HG03469 (cell line): ENCODE data around the gene MAGEC1.
"Not testable (repeated sequence)": the region's sequence is repeated elsewhere in the genome, so short reads cannot be mapped to it uniquely, and the experiment has no call there.

Experiments
- ATAC-seq: cut with Tn5 transposase; IDR thresholded peaks from one replicate; pipeline ENCODE4 v1.9.1; 2021; ENCODE audit warnings: mild to moderate bottlenecking, moderate library complexity, moderate number of reproducible peaks; ENCODE audit not compliant: unreplicated experiment

MAGEC1 gene, protein sequence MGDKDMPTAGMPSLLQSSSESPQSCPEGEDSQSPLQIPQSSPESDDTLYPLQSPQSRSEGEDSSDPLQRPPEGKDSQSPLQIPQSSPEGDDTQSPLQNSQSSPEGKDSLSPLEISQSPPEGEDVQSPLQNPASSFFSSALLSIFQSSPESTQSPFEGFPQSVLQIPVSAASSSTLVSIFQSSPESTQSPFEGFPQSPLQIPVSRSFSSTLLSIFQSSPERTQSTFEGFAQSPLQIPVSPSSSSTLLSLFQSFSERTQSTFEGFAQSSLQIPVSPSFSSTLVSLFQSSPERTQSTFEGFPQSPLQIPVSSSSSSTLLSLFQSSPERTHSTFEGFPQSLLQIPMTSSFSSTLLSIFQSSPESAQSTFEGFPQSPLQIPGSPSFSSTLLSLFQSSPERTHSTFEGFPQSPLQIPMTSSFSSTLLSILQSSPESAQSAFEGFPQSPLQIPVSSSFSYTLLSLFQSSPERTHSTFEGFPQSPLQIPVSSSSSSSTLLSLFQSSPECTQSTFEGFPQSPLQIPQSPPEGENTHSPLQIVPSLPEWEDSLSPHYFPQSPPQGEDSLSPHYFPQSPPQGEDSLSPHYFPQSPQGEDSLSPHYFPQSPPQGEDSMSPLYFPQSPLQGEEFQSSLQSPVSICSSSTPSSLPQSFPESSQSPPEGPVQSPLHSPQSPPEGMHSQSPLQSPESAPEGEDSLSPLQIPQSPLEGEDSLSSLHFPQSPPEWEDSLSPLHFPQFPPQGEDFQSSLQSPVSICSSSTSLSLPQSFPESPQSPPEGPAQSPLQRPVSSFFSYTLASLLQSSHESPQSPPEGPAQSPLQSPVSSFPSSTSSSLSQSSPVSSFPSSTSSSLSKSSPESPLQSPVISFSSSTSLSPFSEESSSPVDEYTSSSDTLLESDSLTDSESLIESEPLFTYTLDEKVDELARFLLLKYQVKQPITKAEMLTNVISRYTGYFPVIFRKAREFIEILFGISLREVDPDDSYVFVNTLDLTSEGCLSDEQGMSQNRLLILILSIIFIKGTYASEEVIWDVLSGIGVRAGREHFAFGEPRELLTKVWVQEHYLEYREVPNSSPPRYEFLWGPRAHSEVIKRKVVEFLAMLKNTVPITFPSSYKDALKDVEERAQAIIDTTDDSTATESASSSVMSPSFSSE

DNA sequence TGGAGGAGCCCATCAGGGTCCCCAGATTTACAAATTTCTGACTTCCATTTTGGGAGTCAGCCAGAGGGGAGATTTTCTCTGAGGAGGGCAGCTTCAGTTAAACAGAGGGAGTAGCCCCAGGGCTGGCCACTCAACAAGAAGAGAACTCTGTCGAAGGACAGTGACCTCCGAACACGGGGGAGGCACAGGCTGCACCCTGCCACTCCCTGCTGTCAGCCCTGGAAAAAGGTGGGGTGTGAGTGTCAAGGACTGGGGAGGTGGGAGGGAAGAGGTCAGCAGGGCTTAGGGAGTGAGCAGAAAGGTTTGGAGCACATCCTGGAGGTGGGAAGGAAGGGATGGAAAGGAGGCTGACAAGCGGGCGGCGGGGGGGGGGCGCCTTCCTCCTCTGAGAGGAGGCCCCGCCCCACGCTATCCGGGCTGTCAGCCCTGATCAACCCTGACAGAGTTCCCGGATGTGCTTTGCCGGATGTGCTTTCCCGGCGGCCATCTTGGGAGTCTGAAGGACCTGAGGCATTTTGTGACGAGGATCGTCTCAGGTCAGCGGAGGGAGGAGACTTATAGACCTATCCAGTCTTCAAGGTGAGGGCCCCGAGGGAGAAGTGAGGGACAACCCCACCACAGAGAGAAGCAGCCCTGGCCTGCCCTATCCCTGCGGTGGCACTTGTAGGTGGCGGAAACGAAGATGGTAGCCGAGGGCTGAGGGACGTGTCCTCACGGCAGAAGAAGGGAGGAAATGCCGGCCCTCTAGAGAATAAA is at the start of gene MAGEC1:
Gene MAGEC1 (plus strand): TSS at position 495 of the 756 bp plus-strand sequence. CDS start 1,179 bp downstream, outside the sequence.
- ATAC-seq, result no peak

DNA sequence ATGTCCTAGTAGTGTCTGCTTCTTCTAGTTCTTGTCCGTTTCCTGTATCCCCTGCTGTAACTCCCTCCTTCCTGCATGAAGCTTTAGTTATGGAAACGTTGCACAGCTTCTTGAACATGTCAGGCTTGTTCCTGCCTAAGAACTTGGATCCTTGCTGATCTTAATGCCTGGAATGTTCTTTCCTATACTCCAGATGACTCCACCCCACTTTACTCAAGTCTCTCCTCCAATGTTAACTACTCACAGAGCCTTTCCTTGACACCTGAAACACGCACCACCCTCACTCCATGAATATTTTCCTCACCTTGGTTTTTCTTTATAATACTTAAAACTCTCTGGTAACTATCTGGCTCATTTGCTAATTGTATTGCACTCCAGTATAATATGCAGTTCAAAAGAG is 46.2 kb upstream of the MAGEC1 start:
- ATAC-seq, result no peak

DNA sequence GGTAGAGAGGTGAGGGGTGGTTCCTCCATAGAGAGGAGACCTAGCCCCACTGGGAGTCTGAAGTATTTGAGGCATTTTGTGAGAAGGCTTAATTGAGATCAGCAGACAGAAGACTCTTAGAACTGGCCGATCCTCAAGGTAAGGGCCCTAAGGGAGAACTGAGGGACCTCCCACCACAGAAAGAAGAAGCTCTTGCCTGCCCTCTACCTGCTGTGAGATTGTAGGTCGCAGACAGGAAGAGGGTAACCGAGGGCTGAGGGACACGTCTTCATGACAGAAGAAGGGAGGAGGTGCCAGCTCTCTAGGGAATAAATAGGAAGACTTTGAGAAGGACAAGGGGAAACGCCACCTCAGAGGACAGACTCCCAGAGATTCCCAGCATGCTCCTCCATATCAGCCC is 24.1 kb upstream of the MAGEC1 start:
- ATAC-seq, result no peak

DNA sequence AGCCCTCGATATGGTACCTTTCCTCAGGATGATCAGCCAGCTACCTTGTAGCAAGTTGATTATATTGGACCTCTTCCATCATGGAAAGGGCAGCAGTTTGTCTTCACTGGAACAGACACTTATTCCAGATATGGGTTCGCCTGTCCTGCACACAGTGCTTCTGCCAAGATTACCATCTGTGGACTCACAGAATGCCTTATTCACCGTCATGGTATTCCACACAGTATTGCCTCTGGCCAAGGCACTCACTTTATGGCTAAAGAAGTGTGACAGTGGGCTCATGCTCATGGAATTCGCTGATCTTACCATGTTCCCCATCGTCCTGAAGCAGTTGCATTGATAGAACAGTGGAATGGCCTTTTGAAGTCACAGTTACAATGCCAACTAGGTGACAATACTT is 14.9 kb upstream of the MAGEC1 start:
- ATAC-seq, result not testable (repeated sequence)

DNA sequence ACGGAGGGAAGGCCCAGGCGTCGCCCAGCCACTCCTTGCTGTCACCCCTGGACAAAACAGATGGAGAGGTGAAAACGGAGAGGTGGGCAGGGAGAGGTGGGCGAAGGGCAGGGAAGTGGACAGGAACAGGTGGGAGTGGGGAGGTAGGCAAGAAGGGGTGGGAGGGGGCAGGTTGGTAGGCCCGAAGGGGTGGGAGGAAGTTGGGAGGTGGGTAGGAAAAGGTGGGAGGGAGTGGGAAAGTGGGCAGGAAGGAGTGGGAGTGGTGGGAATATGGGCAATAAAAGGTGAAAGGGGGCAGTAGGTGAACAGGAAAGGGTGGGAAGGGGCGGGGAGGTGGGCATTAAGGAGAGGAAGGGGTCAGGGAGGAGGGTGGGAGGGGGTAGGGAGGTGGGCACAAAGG is 9.0 kb upstream of the MAGEC1 start:
- ATAC-seq, result no peak

DNA sequence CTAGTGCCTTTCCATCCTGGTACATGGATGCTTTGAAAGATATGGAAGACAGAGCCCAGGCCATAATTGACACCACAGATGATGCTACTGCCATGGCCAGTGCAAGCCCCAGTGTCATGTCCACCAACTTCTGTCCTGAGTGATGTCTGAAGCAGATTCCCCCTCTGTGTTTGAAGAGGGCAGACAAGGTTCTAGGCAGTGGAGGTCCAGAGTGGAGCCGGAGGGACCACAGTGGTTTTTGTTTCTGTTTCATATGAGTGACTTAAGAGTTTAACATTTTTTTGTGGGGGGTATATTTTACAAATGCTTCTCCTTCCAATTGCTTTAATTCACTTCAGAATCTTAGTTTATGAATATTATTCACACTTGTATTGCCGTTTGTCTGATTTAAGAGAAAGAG is 6.0 kb upstream of the MAGEC1 start:
- ATAC-seq, result no peak

GRCh38 chrX:141902366-141902765 is 1.3 kb upstream of the MAGEC1 start:
- ATAC-seq, result no peak

DNA sequence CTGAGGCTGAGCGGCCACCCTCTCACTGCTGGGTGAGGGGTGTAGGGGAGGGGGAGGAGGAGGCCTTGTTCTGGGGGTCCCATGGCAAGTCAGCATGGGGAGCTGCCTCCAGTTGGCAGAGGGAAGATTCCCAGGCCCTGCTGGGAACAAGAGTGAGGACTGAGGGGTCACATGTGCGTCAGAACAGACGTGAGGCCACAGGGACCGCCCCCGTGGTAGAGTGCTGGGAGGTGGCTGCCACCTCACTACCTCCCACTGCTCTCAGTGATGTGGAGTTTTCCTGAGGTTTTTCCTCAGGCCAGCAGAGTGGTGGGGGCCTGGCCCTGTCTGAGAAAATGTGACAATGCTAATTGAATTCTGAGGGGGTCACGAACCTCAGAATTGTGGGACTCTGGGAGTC is 568 bp downstream of the MAGEC1 start:
- no peak for ATAC-seq

DNA sequence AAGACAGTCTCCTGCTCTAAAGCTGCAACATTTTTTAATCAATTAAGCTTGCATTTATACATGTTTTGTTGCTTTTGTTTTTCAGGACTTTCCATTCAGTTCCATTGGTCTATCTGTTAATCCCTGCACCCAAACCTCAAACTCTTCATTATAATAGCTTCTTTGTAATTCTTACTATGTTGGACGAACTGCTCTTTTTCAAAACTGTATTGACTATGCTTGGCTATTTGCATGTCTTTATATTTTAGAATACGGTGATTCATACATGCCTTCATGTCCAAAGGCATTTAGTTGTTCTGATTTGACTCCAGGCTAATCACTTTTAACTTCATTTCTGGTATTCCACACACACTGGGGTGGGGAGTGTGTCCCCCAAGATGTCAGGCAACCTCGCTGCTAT is 14.1 kb downstream of the MAGEC1 start:
- ATAC-seq, result no peak

GRCh38 chrX:141924293-141924692 is 20.6 kb downstream of the MAGEC1 start:
- no peak for ATAC-seq

GRCh38 chrX:141928432-141928831 is 24.7 kb downstream of the MAGEC1 start:
- ATAC-seq, result no peak

DNA sequence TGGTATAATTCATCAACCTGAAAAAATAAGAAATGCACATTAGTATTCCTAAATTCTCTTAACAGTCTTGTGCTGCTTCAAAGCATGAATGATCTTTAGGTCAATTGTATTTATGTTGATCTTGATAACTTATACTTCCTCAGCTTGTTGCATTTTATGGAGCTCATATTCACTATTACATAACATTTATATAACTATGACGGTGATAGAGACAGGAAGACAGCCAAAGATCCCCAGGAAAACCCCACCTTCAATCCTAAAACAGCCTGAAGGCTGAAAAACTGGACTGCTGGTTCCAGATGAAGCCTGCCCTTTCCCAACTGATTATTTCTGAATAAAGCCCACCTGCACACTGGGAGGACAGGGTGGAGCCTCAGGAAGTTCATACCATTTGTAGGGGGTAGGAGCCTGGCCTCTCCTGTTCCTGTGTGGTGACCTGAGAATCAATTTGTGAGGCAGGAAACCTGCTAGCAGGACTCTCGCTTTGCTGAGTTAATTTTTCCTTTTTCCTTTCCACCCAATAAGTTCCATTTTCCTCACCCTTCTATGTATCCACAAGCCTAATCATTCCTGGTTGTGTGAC is 30.5 kb downstream of the MAGEC1 start:
- no peak for ATAC-seq

- no peak for ATAC-seq
Measured at GRCh38 chrX:141935645-141936044, 32.0 kb downstream of the MAGEC1 start.

GRCh38 chrX:141936080-141936479 is 32.4 kb downstream of the MAGEC1 start:
- no peak for ATAC-seq

DNA sequence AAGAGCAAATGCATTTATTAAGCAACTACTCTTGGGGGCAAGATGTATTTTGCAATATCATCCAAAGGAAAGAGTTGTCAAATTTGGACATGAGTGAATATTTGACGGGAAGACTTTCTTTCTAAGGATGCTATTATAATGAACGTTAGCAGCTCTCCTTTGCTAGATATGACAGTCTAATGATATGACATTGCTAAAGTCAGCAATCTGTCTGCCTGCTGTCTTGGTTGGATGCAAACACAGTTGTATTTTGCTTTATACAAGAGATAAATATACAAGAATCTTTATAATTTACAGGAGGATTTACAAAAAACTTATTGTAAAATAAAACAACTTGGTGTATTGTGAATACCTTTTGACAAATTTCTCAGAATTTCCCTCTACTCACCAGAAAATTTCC is 37.5 kb downstream of the MAGEC1 start:
- ATAC-seq, result no peak

- ATAC-seq, result no peak
Measured at GRCh38 chrX:141945426-141945825, 41.7 kb downstream of the MAGEC1 start.

DNA sequence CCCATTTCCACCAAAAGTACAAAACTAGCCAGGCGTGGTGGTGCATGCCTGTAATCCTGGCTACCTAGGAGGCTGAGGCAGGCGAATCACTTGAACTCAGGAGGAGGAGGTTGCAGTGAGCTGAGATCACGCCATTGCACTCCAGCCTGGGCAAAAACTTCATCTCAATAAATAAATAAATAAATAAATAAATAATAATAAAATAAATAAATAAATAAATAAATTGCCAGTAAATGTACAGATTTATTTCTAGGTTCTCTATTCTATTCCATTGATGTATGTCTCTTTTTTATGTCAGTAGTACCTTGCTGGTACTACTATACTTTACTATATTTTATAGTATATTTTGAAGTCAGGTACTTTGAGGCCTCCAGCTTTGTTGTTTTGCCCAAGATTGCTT is 43.7 kb downstream of the MAGEC1 start:
- no peak for ATAC-seq

- ATAC-seq, result no peak
Measured at GRCh38 chrX:141952603-141953002, 48.9 kb downstream of the MAGEC1 start.

DNA sequence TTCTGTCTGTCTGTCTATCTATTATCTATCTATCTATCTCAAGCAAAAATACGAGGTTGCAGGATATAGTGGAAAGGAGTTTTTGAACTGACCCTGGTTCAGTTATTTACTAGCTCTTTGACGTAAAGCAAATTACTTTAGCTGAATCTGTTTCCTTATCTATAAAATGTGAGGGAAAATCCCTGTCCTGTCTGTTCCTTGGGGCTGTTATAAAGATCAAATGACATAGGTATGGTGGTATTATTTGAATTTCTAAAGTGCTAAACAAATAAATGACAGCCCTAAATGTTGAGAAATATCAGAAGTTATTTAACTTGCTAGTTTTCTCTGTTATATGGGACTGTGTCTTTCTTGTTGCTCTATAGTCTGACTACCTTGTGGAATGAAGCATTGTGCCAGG is 55.0 kb downstream of the MAGEC1 start:
- no peak for ATAC-seq
